Hematopoietic multipotent progenitor cell (in vitro differentiated cells): ENCODE data around the gene PRDM11. TPM values are rescaled to one million over a fixed set of nuclear protein-coding genes. Genes with fewer than 3 reads are reported as not detected.
"Not testable (repeated sequence)": the region's sequence is repeated elsewhere in the genome, so short reads cannot be mapped to it uniquely, and the experiment has no call there.

Experiments used
- DNase-seq, 3 donors: peaks; one replicate each; pipeline ENCODE4 v3.0.0-alpha.2; 2011 to 2015; ENCODE audit warnings: low read depth in 2 of 3, low spot score in 2 of 3
- total RNA-seq: library from RNA; depleted of rRNA; stranded (reverse); fragments of >200 nt; gene quantifications from one replicate; pipeline ENCODE4 v1.2.3, GENCODE V29; 2012

Gene PRDM11
- total RNA-seq, result 18.0 TPM

GRCh38 chr11:45146072-45147016 lies at the start of gene PRDM11:
Gene PRDM11 (plus strand): TSS chr11:45146639. CDS start chr11:45181767, 35,128 bp downstream.
- DNase-seq, result peak; percentile 16 to 80 (median 73)

GRCh38 chr11:45097721-45098493 lies 48.5 kb upstream of the PRDM11 start:
- peak in 2 of 3 donors; percentile 77 to 87 for DNase-seq

- DNase-seq, result no peak
Measured at GRCh38 chr11:45098929-45099328, 47.5 kb upstream of the PRDM11 start.

GRCh38 chr11:45100339-45100738 lies 46.1 kb upstream of the PRDM11 start:
- DNase-seq, result peak in 1 of 3 donors; percentile 25

- DNase-seq, result no peak
Measured at GRCh38 chr11:45102361-45102809, 44.1 kb upstream of the PRDM11 start.

- peak; percentile 55 to 73 (median 66) for DNase-seq
Measured at GRCh38 chr11:45102810-45103621, 43.4 kb upstream of the PRDM11 start.

GRCh38 chr11:45104006-45104789 lies 42.2 kb upstream of the PRDM11 start:
- DNase-seq, result no peak

- no peak for DNase-seq
Measured at GRCh38 chr11:45104790-45105084, 41.7 kb upstream of the PRDM11 start.

- DNase-seq, result peak; percentile 34 to 70 (median 66)
Measured at GRCh38 chr11:45105233-45105983, 41.0 kb upstream of the PRDM11 start.

GRCh38 chr11:45105984-45106375 lies 40.5 kb upstream of the PRDM11 start:
- DNase-seq, result no peak

- DNase-seq, result no peak
Measured at GRCh38 chr11:45106440-45106839, 40.0 kb upstream of the PRDM11 start.

GRCh38 chr11:45107029-45107428 lies 39.4 kb upstream of the PRDM11 start:
- DNase-seq, result no peak

- no peak for DNase-seq
Measured at GRCh38 chr11:45108070-45109064, 38.1 kb upstream of the PRDM11 start.

GRCh38 chr11:45109400-45109799 lies 37.0 kb upstream of the PRDM11 start:
- no peak for DNase-seq

- peak; percentile 30 to 85 (median 63) for DNase-seq
Measured at GRCh38 chr11:45110562-45110961, 35.9 kb upstream of the PRDM11 start.

GRCh38 chr11:45113807-45114206 lies 32.6 kb upstream of the PRDM11 start:
- peak in 1 of 3 donors; percentile 38 for DNase-seq

GRCh38 chr11:45127836-45128235 lies 18.6 kb upstream of the PRDM11 start:
- DNase-seq, result not testable (repeated sequence)

GRCh38 chr11:45133878-45134277 lies 12.6 kb upstream of the PRDM11 start:
- DNase-seq, result no peak
